Loucy (cell line): ENCODE measurements around the gene CDH26.

Experiments used
- H2AFZ ChIP-seq: fragments of 200-600 bp; sonication (generic); 2 replicates; pipeline ENCODE4 v1.6.0; 2016; ENCODE audit warnings: antibody characterized with exemption, mild to moderate bottlenecking, low read length, moderate library complexity
- H3F3A ChIP-seq: fragments of 200-600 bp; 2 replicates; pipeline ENCODE4 v1.6.0; 2016; ENCODE audit warnings: antibody characterized with exemption, low read depth, mild to moderate bottlenecking
- H3K27me3 ChIP-seq: fragments of 200-600 bp; sonication (generic); 2 replicates; pipeline ENCODE4 v1.6.1; 2014; ENCODE audit warnings: low read length, mild to moderate bottlenecking; ENCODE audit not compliant: insufficient read depth, poor library complexity, severe bottlenecking
- H3K36me3 ChIP-seq: fragments of 200-600 bp; sonication (generic); 2 replicates; pipeline ENCODE4 v1.6.1; 2016; ENCODE audit warnings: low read length; ENCODE audit not compliant: insufficient read depth
- H3K4me1 ChIP-seq: fragments of 200-600 bp; sonication (generic); 2 replicates; pipeline ENCODE4 v1.5.1; 2014; ENCODE audit warnings: low read length, mild to moderate bottlenecking; ENCODE audit not compliant: insufficient read depth, poor library complexity, severe bottlenecking
- H3K4me2 ChIP-seq: fragments of 200-600 bp; sonication (generic); 2 replicates; pipeline ENCODE4 v1.6.0; 2014; ENCODE audit warnings: antibody characterized with exemption, low read length, low read depth, mild to moderate bottlenecking; ENCODE audit not compliant: poor library complexity, severe bottlenecking
- H3K4me3 ChIP-seq: fragments of 200-600 bp; sonication (generic); 2 replicates; pipeline ENCODE4 v1.5.1; 2014; ENCODE audit warnings: low read length, mild to moderate bottlenecking, mixed read lengths; ENCODE audit not compliant: poor library complexity, severe bottlenecking
- H3K79me2 ChIP-seq: fragments of 200-600 bp; sonication (generic); 2 replicates; pipeline ENCODE4 v1.6.1; 2014; ENCODE audit warnings: low read length; ENCODE audit not compliant: insufficient read depth
- H3K9ac ChIP-seq: fragments of 200-600 bp; sonication (generic); 2 replicates; pipeline ENCODE4 v1.6.0; 2014; ENCODE audit warnings: mild to moderate bottlenecking, low read depth, low read length, moderate library complexity; ENCODE audit not compliant: poor library complexity, severe bottlenecking
- H3K9me2 ChIP-seq: fragments of 200-600 bp; sonication (generic); replicated peaks from 2 replicates; pipeline ENCODE4 v1.6.1; 2016; ENCODE audit warnings: low read depth, low read length, mixed read lengths
- H3K9me3 ChIP-seq: fragments of 200-600 bp; sonication (generic); 2 replicates; pipeline ENCODE4 v1.6.1; 2014; ENCODE audit warnings: mild to moderate bottlenecking, antibody characterized with exemption, low read length, low read depth; ENCODE audit not compliant: insufficient read depth
- H4K20me1 ChIP-seq: fragments of 200-600 bp; sonication (generic); 2 replicates; pipeline ENCODE4 v1.6.0; 2014; ENCODE audit warnings: antibody characterized with exemption, low read length, mild to moderate bottlenecking; ENCODE audit not compliant: insufficient read depth, poor library complexity, severe bottlenecking
- CTCF ChIP-seq: fragments of 200-600 bp; sonication (generic); conservative IDR thresholded peaks from 2 replicates; pipeline ENCODE4 v1.5.1; 2014; ENCODE audit warnings: mild to moderate bottlenecking, antibody characterized with exemption, low read length
- EZH2phosphoT487 ChIP-seq: fragments of 200-600 bp; IDR thresholded peaks from 2 replicates; pipeline ENCODE4 v1.6.1; 2018; ENCODE audit warnings: antibody characterized with exemption, mild to moderate bottlenecking, moderate library complexity, borderline replicate concordance

CDH26 gene

DNA sequence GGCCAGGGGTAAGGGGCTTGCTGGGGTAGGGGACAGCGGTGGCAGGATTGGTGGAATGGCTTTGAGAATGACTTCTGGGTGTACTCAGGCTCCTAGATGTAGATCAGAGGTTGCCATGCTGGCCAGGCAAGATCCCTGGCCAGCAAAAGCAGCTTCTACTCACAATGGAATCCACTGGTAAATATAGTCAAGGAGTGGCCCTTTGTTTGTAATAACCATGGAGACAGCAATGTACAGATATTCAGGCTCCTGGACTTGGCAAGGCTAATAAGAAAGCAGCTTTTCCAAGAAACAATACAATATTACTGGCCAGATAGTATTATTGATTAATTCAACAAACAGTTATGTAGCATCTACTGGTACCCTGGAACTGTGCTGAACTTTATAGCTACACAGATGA, 37.9 kb downstream of the CDH26 start:
- H3K27me3 ChIP-seq = no peaks in the 10 kb centered on the region
- H2AFZ ChIP-seq = no peak overlapping the region
- H3K9me2 ChIP-seq = no peaks in the 10 kb centered on the region
- no peaks in the 10 kb centered on the region for H3K36me3 ChIP-seq
- H4K20me1 ChIP-seq = no peaks in the 10 kb centered on the region
- H3K79me2 ChIP-seq = no peaks in the 10 kb centered on the region
- H3K9me3 ChIP-seq = no peaks in the 10 kb centered on the region
- no peak overlapping the region for H3K4me2 ChIP-seq
- H3K4me3 ChIP-seq = no peak overlapping the region
- H3K4me1 ChIP-seq = no peaks in the 10 kb centered on the region
- no peaks in the 10 kb centered on the region for H3F3A ChIP-seq
- no peak overlapping the region for H3K9ac ChIP-seq
- TF ChIP-seq CTCF = no peak
- TF ChIP-seq EZH2phosphoT487 = no peak

GRCh38 chr20:59997896-59998295, 39.7 kb downstream of the CDH26 start:
- no peaks in the 10 kb centered on the region for H3K9me3 ChIP-seq
- H3K79me2 ChIP-seq = no peaks in the 10 kb centered on the region
- TF ChIP-seq EZH2phosphoT487 = no peak
- no peak for TF ChIP-seq CTCF
- H3K4me2 ChIP-seq = no peak overlapping the region
- H3K9ac ChIP-seq = no peak overlapping the region
- H3F3A ChIP-seq = no peaks in the 10 kb centered on the region
- H3K9me2 ChIP-seq = no peaks in the 10 kb centered on the region
- no peaks in the 10 kb centered on the region for H4K20me1 ChIP-seq
- H3K4me3 ChIP-seq = no peak overlapping the region
- no peaks in the 10 kb centered on the region for H3K36me3 ChIP-seq
- H2AFZ ChIP-seq = no peak overlapping the region
- H3K4me1 ChIP-seq = no peaks in the 10 kb centered on the region
- no peaks in the 10 kb centered on the region for H3K27me3 ChIP-seq

GRCh38 chr20:59999502-59999901, 41.3 kb downstream of the CDH26 start:
- Histone ChIP-seq H3K4me2 (no peak overlapping the region), H3K36me3 (no peaks in the 10 kb centered on the region), H3K9me3 (no peaks in the 10 kb centered on the region), H3K4me3 (no peak overlapping the region), H3K27me3 (no peaks in the 10 kb centered on the region), H3K4me1 (no peaks in the 10 kb centered on the region), H3K9ac (no peak overlapping the region), H4K20me1 (no peaks in the 10 kb centered on the region), H3K79me2 (no peaks in the 10 kb centered on the region), H2AFZ (no peak overlapping the region), H3K9me2 (no peaks in the 10 kb centered on the region), H3F3A (no peaks in the 10 kb centered on the region)
- TF ChIP-seq EZH2phosphoT487 (no peak), CTCF (no peak)
